ENCODE measurements around the gene RHOT1. TPM values are rescaled to one million over a fixed set of nuclear protein-coding genes. Genes with fewer than 3 reads are reported as not detected.

The RHOT1 gene
- total RNA-seq (2022; extraction: Qiagen RNA extraction; ENCODE audit: low read depth), result 20.8 to 26.6 TPM (median 25.9 TPM) in 5 replicates

GRCh38 chr17:32142038-32142856 is at the start of gene RHOT1:
RHOT1 (plus strand) TSS chr17:32142502; CDS start chr17:32142693, 191 bp downstream.

GRCh38 chr17:32265192-32265923 is 123.1 kb downstream of the RHOT1 start, which contains the start of gene RHBDL3:
RHBDL3 (plus strand) TSS chr17:32265832; CDS start chr17:32266190, 358 bp downstream.

Other genes with a start within 250 kb of the RHOT1 start
- gene UTP6, start 240.8 kb upstream of the RHOT1 start, total RNA-seq (2022; extraction: Qiagen RNA extraction; ENCODE audit: low read depth), result 57.0 to 83.3 TPM (median 81.0 TPM) in 5 replicates
- gene SUZ12, start 205.5 kb upstream of the RHOT1 start, total RNA-seq (2022; extraction: Qiagen RNA extraction; ENCODE audit: low read depth), result 24.5 to 29.9 TPM (median 25.5 TPM) in 5 replicates
- gene LRRC37B, start 135.1 kb upstream of the RHOT1 start, total RNA-seq (2022; extraction: Qiagen RNA extraction; ENCODE audit: low read depth), result 8.7 to 11.8 TPM (median 10.6 TPM) in 5 replicates
- gene RHBDL3, start 123.3 kb downstream of the RHOT1 start, total RNA-seq (2022; extraction: Qiagen RNA extraction; ENCODE audit: low read depth), result 3.2 to 5.2 TPM (median 4.4 TPM) in 5 replicates
- 24.9 to 33.0 TPM (median 26.7 TPM) in 5 replicates for gene C17orf75, start 199.7 kb downstream of the RHOT1 start, total RNA-seq (2022; extraction: Qiagen RNA extraction; ENCODE audit: low read depth)
- gene ZNF207, start 207.7 kb downstream of the RHOT1 start, total RNA-seq (2022; extraction: Qiagen RNA extraction; ENCODE audit: low read depth), result 240 to 262 TPM (median 248 TPM) in 5 replicates